Endodermal cell (in vitro differentiated cells): Measurements from ENCODE around the gene ANAPC5. TPM values are rescaled to one million over a fixed set of nuclear protein-coding genes. Genes with fewer than 3 reads are reported as not detected.

ENCODE experiments used
- DNase-seq: peaks from one replicate; pipeline ENCODE4 v3.0.0-alpha.2; 2017
- H3K27ac ChIP-seq: 2 replicates; pipeline ENCODE4 v1.5.1; 2013; ENCODE audit warnings: mild to moderate bottlenecking, low read depth, low read length, moderate library complexity
- H3K27me3 ChIP-seq: 2 replicates; pipeline ENCODE4 v1.6.1; 2013; ENCODE audit warnings: mild to moderate bottlenecking, low read length, moderate library complexity; ENCODE audit not compliant: insufficient read depth, control insufficient read depth, poor library complexity, severe bottlenecking
- H3K36me3 ChIP-seq: 2 replicates; pipeline ENCODE4 v1.7.0; 2013; ENCODE audit warnings: mild to moderate bottlenecking, low read length, moderate library complexity; ENCODE audit not compliant: control insufficient read depth, insufficient read depth
- H3K4me1 ChIP-seq: one replicate; pipeline ENCODE4 v1.7.0; 2013; ENCODE audit warnings: low read length; ENCODE audit not compliant: control insufficient read depth, insufficient read depth
- H3K4me3 ChIP-seq: 2 replicates; pipeline ENCODE4 v1.5.1; 2013; ENCODE audit warnings: mild to moderate bottlenecking, low read length, moderate library complexity
- H3K9ac ChIP-seq: 2 replicates; pipeline ENCODE4 v1.6.1; 2013; ENCODE audit warnings: mild to moderate bottlenecking, low read length, moderate library complexity; ENCODE audit not compliant: poor library complexity, severe bottlenecking; ENCODE audit errors: extremely low read depth
- H3K9me3 ChIP-seq: 2 replicates; pipeline ENCODE4 v1.6.1; 2013; ENCODE audit warnings: mild to moderate bottlenecking, low read length, moderate library complexity; ENCODE audit not compliant: control insufficient read depth
- H3K27ac Mint-ChIP-seq: 2 replicates; pipeline ENCODE4 v1.8.0; 2020; ENCODE audit warnings: mixed read lengths
- H3K27me3 Mint-ChIP-seq: 2 replicates; pipeline ENCODE4 v1.8.0; 2021; ENCODE audit warnings: mild to moderate bottlenecking, mixed read lengths; ENCODE audit not compliant: insufficient read depth
- H3K36me3 Mint-ChIP-seq: 2 replicates; pipeline ENCODE4 v1.8.0; 2020; ENCODE audit warnings: low read depth, mixed read lengths
- H3K4me1 Mint-ChIP-seq: 2 replicates; pipeline ENCODE4 v1.8.0; 2020; ENCODE audit warnings: mixed read lengths
- H3K4me3 Mint-ChIP-seq: 2 replicates; pipeline ENCODE4 v1.8.0; 2020; ENCODE audit warnings: mild to moderate bottlenecking, moderate library complexity, mixed read lengths
- H3K9me3 Mint-ChIP-seq: 2 replicates; pipeline ENCODE4 v1.8.0; 2020; ENCODE audit warnings: mild to moderate bottlenecking, mixed read lengths
- whole genome bisulfite sequencing, 2 experiments: methylation state at CpG; one replicate each; pipeline versions ENCODE4 v1.1.5 to v1.1.7; 2013; ENCODE audit warnings: missing lambda C conversion rate in 2 of 2, mixed read lengths in 1 of 2; ENCODE audit not compliant: insufficient coverage in 1 of 2, insufficient read length in 1 of 2; 5-methylcytosine and 5-hydroxymethylcytosine counted together
- long read RNA-seq, 4 experiments: library from polyadenylated mRNA in 2 of 4; library from RNA in 1 of 4; library from capped mRNA in 1 of 4; stranded (forward) in 3 of 4; unstranded in 1 of 4; transcript quantifications; one replicate each; pipeline ENCODE4 v2.0.0, GENCODE V29; 2020 to 2021; ENCODE audit warnings: inconsistent platforms in 1 of 4
- polyA plus RNA-seq, 2 experiments: library from polyadenylated mRNA; stranded (reverse); fragments of 50-300 nt; gene quantifications; one replicate each; pipeline ENCODE4 v1.2.3, GENCODE V29; 2013
- total RNA-seq, 2 donors: library from RNA; stranded (reverse); fragmentation: NEBNext Ultra II Directional in 1 of 2; extraction: Animal tissue kit (Norgen Biotek cat#: 25700) in 1 of 2; gene quantifications; 2 replicates in 1 of 2; 3 replicates in 1 of 2; pipeline ENCODE4 v1.2.1, GENCODE V29; 2021
- TF ChIP-seq, protein P1 (sequence below): fragments of 200-600 bp; sonication (generic); conservative IDR thresholded peaks from 2 replicates; pipeline ENCODE4 v1.5.0; 2021; ENCODE audit warnings: antibody characterized with exemption, mild to moderate bottlenecking

Gene ANAPC5, protein sequence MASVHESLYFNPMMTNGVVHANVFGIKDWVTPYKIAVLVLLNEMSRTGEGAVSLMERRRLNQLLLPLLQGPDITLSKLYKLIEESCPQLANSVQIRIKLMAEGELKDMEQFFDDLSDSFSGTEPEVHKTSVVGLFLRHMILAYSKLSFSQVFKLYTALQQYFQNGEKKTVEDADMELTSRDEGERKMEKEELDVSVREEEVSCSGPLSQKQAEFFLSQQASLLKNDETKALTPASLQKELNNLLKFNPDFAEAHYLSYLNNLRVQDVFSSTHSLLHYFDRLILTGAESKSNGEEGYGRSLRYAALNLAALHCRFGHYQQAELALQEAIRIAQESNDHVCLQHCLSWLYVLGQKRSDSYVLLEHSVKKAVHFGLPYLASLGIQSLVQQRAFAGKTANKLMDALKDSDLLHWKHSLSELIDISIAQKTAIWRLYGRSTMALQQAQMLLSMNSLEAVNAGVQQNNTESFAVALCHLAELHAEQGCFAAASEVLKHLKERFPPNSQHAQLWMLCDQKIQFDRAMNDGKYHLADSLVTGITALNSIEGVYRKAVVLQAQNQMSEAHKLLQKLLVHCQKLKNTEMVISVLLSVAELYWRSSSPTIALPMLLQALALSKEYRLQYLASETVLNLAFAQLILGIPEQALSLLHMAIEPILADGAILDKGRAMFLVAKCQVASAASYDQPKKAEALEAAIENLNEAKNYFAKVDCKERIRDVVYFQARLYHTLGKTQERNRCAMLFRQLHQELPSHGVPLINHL
- 100 to 1,000 TPM in 1 of 2 donors, 10 to 100 TPM in 1; 87.7 to 111 TPM for total RNA-seq
- polyA plus RNA-seq (2013, experiment 1 of 2): 91.4 TPM
- 90.2 TPM for polyA plus RNA-seq (2013, experiment 2 of 2)
- long read RNA-seq, experiment 1, transcript ANAPC5-201 (17 exons, 2,513 nt): major isoform, 21 of 48 reads
- long read RNA-seq, experiment 1, transcript ANAPC5-218 (17 exons, 2,400 nt): minor isoform, 8 of 48 reads
- long read RNA-seq, experiment 1, partial matches to known transcripts: 11 of 48 reads
- long read RNA-seq, experiment 1, other reads (novel, unspliced or antisense): 6 of 48 reads
- long read RNA-seq, experiment 2, transcript ANAPC5-201 (17 exons, 2,513 nt): major isoform, 143 of 256 reads
- long read RNA-seq, experiment 2, transcript ANAPC5-218 (17 exons, 2,400 nt): minor isoform, 69 of 256 reads
- long read RNA-seq, experiment 2, partial matches to known transcripts: 13 of 256 reads
- long read RNA-seq, experiment 2, other reads (novel, unspliced or antisense): 31 of 256 reads
- long read RNA-seq, experiment 3, transcript ANAPC5-201 (17 exons, 2,513 nt): major isoform, 485 of 804 reads
- long read RNA-seq, experiment 3, transcript ANAPC5-218 (17 exons, 2,400 nt): minor isoform, 210 of 804 reads
- long read RNA-seq, experiment 3, partial matches to known transcripts: 19 of 804 reads
- long read RNA-seq, experiment 3, other reads (novel, unspliced or antisense): 90 of 804 reads
- long read RNA-seq, experiment 4, transcript ANAPC5-218 (17 exons, 2,400 nt): minor isoform, 17 of 79 reads
- long read RNA-seq, experiment 4, transcript ANAPC5-201 (17 exons, 2,513 nt): major isoform, 32 of 79 reads
- long read RNA-seq, experiment 4, partial matches to known transcripts: 17 of 79 reads
- long read RNA-seq, experiment 4, other reads (novel, unspliced or antisense): 13 of 79 reads

GRCh38 chr12:121351820-121352681, at the start of gene ANAPC5:
Gene ANAPC5, minus strand, starts transcription at chr12:121352411. Its CDS starts 71 bp downstream, at chr12:121352340.
- peak within 1 kb of the TSS; percentile 80 for H3K9ac ChIP-seq
- H3K36me3 ChIP-seq: peaks cover 12% of the 10 kb centered on the region
- Mint-ChIP-seq H3K27me3 (no peaks in the 10 kb centered on the region), H3K27ac (peak within 1 kb of the TSS; percentile 99), H3K4me1 (peaks cover 7% of the 10 kb centered on the region), H3K9me3 (no peaks in the 10 kb centered on the region), H3K4me3 (peak within 1 kb of the TSS; percentile 88), H3K36me3 (peaks cover 1% of the 10 kb centered on the region)
- WGBS, 2 experiments: 0% methylated on average over 28 to 48 of the region's 49 CpGs
- H3K4me1 ChIP-seq: no peaks in the 10 kb centered on the region
- DNase-seq: peak; percentile 99
- H3K4me3 ChIP-seq: peak within 1 kb of the TSS; percentile 97
- H3K27ac ChIP-seq: peak within 1 kb of the TSS; percentile 86
- TF ChIP-seq, protein P1, sequence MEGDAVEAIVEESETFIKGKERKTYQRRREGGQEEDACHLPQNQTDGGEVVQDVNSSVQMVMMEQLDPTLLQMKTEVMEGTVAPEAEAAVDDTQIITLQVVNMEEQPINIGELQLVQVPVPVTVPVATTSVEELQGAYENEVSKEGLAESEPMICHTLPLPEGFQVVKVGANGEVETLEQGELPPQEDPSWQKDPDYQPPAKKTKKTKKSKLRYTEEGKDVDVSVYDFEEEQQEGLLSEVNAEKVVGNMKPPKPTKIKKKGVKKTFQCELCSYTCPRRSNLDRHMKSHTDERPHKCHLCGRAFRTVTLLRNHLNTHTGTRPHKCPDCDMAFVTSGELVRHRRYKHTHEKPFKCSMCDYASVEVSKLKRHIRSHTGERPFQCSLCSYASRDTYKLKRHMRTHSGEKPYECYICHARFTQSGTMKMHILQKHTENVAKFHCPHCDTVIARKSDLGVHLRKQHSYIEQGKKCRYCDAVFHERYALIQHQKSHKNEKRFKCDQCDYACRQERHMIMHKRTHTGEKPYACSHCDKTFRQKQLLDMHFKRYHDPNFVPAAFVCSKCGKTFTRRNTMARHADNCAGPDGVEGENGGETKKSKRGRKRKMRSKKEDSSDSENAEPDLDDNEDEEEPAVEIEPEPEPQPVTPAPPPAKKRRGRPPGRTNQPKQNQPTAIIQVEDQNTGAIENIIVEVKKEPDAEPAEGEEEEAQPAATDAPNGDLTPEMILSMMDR: peak; percentile 12
- no peaks in the 10 kb centered on the region for H3K9me3 ChIP-seq
- H3K27me3 ChIP-seq: no peaks in the 10 kb centered on the region

- Histone ChIP-seq H3K4me3 (peak overlapping the region; percentile 89), H3K36me3 (peaks cover 29% of the 10 kb centered on the region), H3K4me1 (no peaks in the 10 kb centered on the region), H3K9me3 (no peaks in the 10 kb centered on the region), H3K27me3 (no peaks in the 10 kb centered on the region), H3K27ac (peak overlapping the region; percentile 78), H3K9ac (peak overlapping the region; percentile 85)
- H3K4me1 Mint-ChIP-seq: peaks cover 18% of the 10 kb centered on the region
- peak overlapping the region; percentile 85 for H3K4me3 Mint-ChIP-seq
- peak; percentile 87 for DNase-seq
- H3K27ac Mint-ChIP-seq: peak overlapping the region; percentile 99
- no peaks in the 10 kb centered on the region for H3K27me3 Mint-ChIP-seq
- no peaks in the 10 kb centered on the region for H3K9me3 Mint-ChIP-seq
- TF ChIP-seq, protein P1: no peak
- H3K36me3 Mint-ChIP-seq: peaks cover 22% of the 10 kb centered on the region
- 1 to 2% methylated on average over 20 to 48 of the region's 48 CpGs for WGBS, 2 experiments
These were observed 48.3 kb upstream of the ANAPC5 start for GRCh38 chr12:121400332-121401139.
